Fibroblast of skin of back (primary cell): ENCODE data around the gene ELMOD3.
A peak's percentile ranks its signal among the peaks of the same experiment; 100 is the strongest.
"Not testable (repeated sequence)": the region's sequence is repeated elsewhere in the genome, so short reads cannot be mapped to it uniquely, and the experiment has no call there.

Experiments
- DNase-seq: peaks from one replicate; pipeline ENCODE4 v3.0.0-alpha.2; 2013

Gene ELMOD3

DNA sequence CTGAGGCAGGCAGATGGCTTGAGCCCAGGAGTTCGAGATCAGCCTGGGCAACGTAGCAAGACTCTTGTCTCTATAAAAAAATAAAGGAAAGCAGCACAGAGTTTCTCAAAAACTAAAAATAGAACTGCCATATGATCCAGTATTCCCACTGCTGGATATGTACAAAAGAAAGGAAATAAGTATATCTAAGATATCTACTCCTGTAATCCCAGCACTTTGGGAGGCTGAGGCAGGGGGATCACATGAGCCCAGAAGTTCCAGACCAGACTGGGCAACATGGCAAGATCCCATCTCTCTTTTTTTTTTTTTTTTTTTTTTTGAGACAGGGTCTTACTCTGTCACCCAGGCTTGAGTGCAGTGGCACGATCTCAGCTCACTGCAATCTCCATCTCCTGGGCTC, 24.9 kb upstream of the ELMOD3 start:
- DNase-seq, result not testable (repeated sequence)

DNA sequence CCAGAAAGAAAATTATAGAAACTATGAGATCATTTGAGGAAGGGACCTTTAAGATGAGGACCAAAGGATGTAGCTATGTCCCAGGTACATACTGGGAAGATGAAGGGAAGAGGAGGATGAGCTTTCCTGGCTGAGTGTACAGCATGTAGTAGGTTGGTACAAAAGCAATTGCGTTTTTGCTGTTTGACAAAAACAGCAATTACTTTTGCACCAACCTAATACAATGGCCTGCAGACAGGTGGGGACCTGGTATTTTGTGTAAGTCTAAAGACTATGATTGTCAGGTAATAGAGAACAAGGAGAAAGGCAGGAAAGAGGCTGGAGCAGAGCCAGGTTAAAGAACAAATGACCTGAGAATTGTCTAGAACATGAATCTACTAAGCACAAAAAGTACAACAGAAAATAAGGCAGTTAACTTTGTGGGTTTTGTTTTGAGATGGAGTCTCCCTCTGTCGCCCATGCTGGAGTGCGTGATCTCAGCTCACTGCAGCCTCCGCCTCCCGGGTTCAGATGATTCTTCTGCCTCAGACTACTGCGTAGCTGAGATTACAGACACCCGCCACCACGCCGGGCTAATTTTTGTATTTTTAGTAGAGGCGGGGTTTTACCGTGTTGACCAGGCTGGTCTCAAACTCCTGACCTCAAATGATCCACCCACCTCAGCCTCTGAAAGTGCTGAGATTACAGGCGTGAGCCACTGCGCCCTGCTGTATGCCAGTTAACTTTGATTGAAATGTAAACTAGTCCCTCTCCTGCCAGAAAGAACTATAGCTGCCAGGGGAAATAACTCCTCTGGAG, 23.5 kb upstream of the ELMOD3 start:
- no peak for DNase-seq

DNA sequence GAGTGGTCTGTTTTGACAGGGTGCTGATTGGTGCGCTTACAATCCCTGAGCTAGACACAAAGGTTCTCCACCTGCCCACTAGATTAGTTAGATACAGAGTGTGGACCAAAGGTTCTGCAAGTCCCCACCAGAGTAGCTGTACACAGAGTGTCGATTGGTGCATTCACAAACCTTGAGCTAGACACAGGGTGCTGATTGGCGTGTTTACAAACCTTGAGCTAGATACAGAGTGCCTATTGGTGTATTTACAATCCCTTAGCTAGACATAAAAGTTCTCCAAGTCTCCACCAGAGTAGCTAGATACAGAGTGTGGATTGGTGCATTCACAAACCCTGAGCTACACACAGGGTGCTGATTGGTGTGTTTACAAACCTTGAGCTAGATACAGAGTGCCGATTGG, 20.7 kb upstream of the ELMOD3 start:
- not testable (repeated sequence) for DNase-seq

DNA sequence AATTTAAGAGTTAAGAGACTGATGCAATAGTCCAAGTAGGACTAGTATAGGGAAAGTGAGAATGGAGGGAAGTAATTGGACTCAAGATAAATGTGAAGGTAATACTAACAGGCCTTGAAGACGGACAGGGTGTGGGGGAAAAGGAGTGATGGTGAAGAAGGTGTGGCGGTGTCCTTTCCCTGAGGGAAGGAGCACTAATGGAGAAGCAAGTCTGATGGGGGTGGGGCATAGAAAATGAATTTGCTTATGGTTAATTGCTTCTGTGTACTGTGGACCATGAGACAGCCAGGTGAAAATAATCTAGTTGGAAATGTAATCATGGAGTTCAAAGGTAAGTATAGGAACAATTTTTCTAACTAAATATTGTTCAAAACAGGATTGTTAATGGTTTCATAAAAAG, 19.6 kb upstream of the ELMOD3 start:
- DNase-seq, result no peak

- DNase-seq, result no peak
These were observed 14.3 kb upstream of the ELMOD3 start for GRCh38 chr2:85340034-85340892.

- no peak for DNase-seq
These were observed 13.1 kb upstream of the ELMOD3 start for GRCh38 chr2:85341269-85342029.

GRCh38 chr2:85342156-85342555, 12.4 kb upstream of the ELMOD3 start:
- no peak for DNase-seq

DNA sequence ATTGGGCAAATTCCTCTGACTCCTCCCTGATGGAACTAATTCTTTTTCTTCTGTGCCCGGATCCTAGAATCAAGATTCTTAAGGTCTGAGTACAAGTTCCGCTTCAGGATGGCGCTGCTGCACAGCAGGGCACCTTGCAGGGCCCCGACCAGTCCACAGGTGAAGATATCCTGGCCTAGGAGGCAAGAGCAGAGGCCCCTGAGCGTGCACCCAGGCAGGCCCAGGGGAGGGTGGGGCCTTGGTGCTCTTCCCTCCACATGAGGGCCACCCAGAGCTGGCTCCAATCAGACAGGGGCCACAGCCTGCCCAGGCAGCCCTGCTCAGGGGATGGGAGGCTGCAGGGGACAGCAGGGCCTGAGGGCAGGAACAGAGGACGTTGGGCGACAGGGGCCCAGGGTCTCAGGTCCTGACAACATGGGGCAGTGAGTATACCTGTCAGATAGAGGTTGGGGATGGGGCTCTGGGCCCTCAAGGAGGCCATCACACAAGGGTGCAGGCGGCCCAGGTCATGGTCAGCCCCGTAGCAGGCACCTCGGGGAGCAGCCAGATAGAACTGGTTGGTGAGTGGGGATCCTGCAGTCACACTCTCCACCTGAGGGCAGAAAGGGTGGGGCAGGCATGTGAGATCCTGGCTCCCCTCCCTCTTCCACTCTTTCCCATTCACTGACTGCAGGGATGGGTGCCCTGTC, 11.2 kb upstream of the ELMOD3 start:
- not testable (repeated sequence) for DNase-seq

GRCh38 chr2:85344356-85344954, 10.1 kb upstream of the ELMOD3 start:
- DNase-seq, result no peak

GRCh38 chr2:85347599-85347998, 7.0 kb upstream of the ELMOD3 start:
- DNase-seq, result no peak

DNA sequence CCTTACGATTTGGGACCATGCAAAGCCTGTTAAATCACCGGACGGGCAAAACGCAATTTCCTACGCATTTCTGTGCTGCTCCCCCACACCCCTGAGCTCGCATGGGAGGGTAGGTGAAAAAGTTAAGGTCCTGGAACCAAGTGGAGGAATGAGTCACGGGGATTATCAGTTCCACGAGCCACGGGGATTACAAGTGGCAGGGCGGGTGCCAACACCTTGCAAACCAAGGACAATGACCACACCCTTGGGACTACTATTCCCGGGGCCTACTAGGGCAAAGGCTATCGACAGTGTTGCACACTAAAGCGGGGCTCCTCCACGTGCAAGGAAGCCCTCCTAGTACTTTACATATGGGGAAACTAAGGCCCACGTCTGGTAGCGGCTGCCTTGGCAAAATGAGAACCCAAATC, 688 bp upstream of the ELMOD3 start:
- no peak for DNase-seq

- DNase-seq, result no peak
These were observed 473 bp downstream of the ELMOD3 start for GRCh38 chr2:85355073-85355410.

- no peak for DNase-seq
These were observed 952 bp downstream of the ELMOD3 start for GRCh38 chr2:85355521-85355920.

DNA sequence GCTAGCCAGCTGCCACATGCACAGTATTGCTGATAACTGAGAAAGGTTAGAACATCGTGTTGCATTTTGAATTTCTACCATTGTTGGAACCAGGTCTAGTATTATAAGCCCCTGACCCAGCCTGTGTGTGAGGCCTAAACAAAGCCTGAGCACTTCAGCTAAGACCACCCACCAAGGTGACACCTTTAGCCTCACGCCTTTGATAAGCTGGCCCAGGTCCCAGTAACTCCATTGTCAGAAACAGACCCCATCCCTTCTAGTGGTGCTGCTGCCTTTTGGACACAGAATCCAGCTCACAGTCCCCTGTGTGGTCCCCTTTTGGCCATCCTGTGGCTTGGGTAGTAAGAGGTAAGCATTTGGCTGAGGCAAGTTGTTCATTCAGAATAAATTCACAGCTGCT, 1.6 kb downstream of the ELMOD3 start:
- no peak for DNase-seq

DNA sequence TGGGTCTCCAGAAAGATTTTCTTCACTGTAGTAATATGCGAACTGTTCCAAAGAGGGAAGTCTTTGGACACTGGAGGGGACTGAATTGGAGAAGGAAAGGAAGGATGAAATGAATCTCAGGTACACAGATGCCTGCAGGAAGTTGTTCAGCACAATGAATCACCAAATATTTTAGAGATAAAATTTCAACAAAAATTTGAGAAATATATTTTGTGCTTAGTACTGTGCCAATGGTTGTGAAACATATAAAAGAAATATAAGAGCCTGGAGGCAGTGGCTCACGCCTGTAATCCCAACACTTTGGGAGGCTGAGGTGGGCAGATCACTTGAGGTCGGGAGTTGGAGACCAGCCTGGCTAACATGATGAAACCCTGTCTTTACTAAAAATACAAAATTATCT, 3.2 kb downstream of the ELMOD3 start:
- DNase-seq, result no peak

- not testable (repeated sequence) for DNase-seq
These were observed 8.3 kb downstream of the ELMOD3 start for GRCh38 chr2:85362653-85363387.

DNA sequence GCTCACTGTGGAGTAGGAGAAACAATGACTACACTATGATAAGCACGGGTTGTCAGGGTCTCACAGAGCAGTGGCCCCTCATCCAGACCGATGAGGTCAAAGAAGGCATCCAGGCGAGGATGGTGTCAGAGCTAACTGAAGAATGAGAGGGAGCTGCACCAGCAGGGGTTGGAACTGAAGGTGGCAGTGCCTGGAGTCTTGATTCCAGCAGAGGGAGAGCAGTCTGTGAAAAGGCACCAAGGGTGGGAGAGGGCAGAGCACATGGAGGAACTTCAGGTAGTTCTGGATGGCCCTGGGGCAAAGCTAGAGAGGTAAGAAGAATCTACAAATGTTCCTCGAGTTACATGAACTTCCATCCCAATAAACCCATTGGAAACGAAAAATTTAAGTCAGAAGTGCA, 12.6 kb downstream of the ELMOD3 start:
- DNase-seq, result no peak

GRCh38 chr2:85368921-85369320, 14.4 kb downstream of the ELMOD3 start:
- no peak for DNase-seq

- peak; percentile 39 for DNase-seq
These were observed 14.9 kb downstream of the ELMOD3 start for GRCh38 chr2:85369500-85369899.

- no peak for DNase-seq
These were observed 16.5 kb downstream of the ELMOD3 start for GRCh38 chr2:85371045-85371444.

- peak; percentile 21 for DNase-seq
These were observed 21.9 kb downstream of the ELMOD3 start for GRCh38 chr2:85376291-85377065.
